ENCODE results near the gene UBC. TPM values are rescaled to one million over a fixed set of nuclear protein-coding genes. Genes with fewer than 3 reads are reported as not detected.
"Not testable (repeated sequence)": the region's sequence is repeated elsewhere in the genome, so short reads cannot be mapped to it uniquely, and the experiment has no call there.

UBC gene
- polyA plus RNA-seq, 5 donors: 630 to 973 (median 902) TPM

- peak; percentile 97 to 99 for DNase-seq
These were observed 2.8 kb upstream of the UBC start for GRCh38 chr12:124917135-124917840.

DNA sequence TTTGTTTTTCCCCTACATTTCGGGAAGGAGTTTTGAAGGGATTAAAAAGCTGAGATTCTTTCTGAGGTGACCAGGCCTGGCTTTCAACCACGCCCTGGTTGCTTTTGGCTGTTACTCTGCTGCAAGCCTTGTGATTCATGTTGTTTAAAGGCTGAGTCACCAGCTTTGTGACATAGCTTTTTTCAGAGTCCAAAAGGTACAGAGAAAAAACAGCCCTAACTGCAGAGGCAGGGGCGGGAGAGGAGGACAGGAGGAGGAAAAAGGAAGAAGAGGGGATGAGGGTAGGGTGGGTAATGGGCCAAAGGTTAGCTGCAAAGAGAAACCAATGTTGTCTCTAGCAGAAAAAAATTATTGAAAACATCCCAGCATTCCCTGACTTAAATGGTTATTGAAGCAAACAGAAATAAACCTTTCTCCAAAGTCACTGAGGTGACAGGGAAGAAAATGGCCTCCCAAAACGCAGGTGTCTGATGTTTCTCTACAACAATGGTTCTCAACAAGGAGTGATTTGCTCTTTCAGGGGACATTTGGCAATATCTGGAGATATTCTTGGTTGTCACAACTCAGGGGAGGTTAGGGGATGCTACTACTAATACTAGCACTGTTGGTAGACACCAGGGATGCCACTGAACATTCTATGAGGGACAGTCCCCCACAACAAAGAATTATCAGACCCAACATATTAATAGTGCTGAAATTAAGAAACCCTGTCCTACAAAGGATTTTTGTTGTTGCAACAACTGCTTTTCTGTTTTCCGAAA, 2.1 kb upstream of the UBC start:
- no peak for DNase-seq

GRCh38 chr12:124915239-124916236, 1.1 kb upstream of the UBC start:
- no peak for DNase-seq

- DNase-seq: peak; percentile 70 to 81
These were observed 717 bp downstream of the UBC start for GRCh38 chr12:124913474-124914391.

DNA sequence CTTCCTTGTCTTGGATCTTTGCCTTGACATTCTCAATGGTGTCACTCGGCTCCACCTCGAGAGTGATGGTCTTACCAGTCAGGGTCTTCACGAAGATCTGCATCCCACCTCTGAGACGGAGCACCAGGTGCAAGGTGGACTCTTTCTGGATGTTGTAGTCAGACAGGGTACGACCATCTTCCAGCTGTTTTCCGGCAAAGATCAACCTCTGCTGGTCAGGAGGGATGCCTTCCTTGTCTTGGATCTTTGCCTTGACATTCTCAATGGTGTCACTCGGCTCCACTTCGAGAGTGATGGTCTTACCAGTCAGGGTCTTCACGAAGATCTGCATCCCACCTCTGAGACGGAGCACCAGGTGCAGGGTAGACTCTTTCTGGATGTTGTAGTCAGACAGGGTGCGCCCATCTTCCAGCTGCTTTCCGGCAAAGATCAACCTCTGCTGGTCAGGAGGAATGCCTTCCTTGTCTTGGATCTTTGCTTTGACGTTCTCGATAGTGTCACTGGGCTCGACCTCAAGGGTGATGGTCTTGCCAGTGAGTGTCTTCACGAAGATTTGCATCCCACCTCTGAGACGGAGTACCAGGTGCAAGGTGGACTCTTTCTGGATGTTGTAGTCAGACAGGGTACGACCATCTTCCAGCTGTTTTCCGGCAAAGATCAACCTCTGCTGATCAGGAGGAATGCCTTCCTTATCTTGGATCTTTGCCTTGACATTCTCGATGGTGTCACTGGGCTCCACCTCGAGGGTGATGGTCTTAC, 1.7 kb downstream of the UBC start:
- not testable (repeated sequence) for DNase-seq

DNA sequence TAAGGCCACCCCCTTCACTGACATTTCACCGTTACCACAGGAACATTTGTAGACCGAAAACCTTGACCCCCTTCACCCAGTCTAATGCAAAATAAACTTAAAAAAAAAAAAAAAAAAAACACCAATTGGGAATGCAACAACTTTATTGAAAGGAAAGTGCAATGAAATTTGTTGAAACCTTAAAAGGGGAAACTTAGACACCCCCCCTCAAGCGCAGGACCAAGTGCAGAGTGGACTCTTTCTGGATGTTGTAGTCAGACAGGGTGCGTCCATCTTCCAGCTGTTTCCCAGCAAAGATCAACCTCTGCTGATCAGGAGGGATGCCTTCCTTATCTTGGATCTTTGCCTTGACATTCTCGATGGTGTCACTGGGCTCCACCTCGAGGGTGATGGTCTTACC, 2.9 kb downstream of the UBC start:
- not testable (repeated sequence) for DNase-seq

DNA sequence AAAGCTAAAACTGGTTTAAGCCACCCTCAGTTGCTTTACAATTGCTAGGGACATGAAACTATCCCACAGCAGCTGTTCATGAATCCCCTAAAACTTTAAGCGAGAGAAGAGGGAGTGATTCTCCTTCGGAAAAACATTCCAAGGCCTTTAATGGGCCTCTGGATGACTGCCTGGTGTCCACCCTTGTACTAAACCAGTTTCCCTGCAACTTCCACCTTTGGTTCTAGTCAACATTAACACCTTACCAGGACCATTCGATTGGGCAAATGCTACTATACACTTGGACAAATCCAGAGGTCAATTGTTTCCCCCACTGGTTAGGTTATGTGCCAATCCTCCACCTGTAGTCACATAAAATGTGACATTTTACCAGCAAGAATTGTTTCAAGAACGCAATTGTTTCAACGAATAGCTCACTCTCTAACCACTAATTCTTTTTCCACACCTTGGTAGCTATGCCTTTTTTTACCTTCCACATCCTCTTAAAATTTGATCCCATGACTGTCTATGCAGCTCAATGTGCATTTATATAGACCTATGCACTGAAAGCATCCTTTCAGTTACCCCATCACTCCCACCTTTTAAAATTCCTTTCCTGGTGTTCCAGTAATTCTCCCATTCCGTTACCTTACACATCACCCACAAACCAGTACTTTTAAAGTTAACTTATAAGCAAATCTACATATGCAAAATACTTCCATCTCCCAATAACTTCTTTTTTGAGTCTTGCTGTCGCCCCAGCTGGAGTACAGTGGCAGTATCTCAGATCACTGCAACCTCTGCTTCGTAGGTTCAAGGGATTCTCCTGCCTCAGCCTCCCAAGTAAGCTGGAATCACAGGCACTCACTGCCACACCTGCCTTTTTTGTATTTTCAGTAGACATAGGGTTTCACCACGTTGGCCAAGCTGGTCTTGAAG, 3.6 kb downstream of the UBC start:
- DNase-seq: no peak

DNA sequence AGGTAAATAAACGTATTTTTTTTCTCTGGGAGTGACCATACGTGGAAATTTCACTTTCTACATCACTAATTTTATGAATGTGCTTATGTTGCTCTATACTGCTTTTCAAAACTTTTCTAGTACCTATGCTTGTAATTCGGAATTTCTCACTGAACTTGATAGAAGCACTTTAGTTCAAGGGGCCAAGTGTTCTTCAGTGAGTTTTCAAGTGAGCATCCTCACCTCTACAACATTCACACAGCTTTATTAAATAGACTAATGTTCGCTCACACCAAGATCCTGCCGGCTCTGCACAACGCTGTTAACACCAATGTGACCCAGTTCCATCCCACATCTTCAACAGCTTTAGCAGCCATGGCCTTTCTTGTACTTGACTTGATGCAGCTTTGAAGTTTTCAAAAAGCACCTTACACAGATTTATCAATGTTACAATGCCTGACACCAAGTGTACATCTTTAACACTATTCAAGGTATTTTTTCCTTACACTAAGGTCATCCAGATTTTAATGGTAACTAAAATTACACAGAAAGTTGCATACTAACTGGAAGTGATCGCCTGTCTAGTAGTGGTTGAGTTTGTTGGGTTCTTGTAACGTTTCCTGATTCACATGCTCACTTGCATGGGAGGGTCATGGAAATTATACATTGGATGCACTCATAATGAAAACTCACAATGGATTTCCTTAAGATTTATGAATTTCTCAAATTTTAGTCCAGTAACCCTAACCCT, 4.5 kb downstream of the UBC start:
- no peak for DNase-seq

GRCh38 chr12:124906606-124907261, 7.7 kb downstream of the UBC start:
- peak; percentile 80 to 88 for DNase-seq

DNA sequence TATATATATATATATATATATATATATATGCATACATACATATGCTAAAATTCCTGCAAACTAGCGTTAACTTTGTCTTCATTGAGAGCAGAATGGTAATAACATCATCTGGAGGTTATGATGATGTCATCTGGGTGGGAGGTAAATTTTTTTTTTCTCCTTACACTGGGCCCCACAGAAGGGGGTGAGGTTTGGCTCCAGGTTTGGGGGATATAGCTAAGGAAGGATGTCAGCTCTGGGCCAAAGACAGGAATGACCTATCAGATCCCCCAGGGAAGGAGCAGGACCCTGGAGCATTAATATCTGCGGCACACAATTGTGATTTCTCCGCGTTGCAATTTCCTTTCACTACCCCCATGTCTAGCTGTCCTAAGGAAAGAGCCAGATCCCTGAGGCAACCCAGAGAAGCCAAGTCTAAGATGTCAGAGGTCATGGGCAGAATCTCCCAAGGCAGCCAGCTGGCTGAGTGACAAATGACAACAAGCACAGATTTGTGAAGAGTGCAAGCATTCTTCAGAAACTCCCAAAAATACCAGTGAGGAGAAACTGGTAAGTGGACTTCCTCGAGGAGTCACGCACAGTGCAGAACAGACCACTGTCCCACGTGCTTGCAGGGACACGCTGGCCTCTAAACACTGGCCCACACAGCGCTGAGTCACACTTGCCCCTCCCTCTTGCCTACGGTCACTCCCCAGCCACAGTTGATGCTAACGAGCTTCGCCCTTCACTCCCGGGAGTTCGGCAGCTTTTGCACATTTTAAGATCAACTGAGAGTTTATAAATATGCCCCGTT, 9.9 kb downstream of the UBC start:
- DNase-seq: no peak

GRCh38 chr12:124902916-124903315, 11.5 kb downstream of the UBC start:
- DNase-seq: no peak

- DNase-seq: no peak
These were observed 13.4 kb downstream of the UBC start for GRCh38 chr12:124901003-124901402.

GRCh38 chr12:124900345-124900795, 14.1 kb downstream of the UBC start:
- not testable (repeated sequence) for DNase-seq

DNA sequence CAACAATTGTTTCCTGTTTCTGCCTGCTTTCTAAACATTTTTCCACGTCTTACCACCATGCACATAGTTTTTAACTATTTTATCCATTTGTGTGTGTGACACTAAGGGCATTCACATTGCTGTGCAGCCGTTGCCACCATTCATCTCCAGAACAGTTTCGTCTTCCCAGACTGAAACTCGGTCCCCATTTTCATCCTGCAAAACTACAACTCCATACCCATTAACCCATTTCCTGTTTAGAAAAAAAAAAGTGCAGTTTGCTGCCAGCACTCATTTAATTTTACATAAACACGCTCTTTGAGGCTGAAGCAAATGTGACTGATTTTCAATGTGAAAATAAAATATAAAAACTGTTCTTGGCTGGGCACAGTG, 15.5 kb downstream of the UBC start:
- no peak for DNase-seq

DNA sequence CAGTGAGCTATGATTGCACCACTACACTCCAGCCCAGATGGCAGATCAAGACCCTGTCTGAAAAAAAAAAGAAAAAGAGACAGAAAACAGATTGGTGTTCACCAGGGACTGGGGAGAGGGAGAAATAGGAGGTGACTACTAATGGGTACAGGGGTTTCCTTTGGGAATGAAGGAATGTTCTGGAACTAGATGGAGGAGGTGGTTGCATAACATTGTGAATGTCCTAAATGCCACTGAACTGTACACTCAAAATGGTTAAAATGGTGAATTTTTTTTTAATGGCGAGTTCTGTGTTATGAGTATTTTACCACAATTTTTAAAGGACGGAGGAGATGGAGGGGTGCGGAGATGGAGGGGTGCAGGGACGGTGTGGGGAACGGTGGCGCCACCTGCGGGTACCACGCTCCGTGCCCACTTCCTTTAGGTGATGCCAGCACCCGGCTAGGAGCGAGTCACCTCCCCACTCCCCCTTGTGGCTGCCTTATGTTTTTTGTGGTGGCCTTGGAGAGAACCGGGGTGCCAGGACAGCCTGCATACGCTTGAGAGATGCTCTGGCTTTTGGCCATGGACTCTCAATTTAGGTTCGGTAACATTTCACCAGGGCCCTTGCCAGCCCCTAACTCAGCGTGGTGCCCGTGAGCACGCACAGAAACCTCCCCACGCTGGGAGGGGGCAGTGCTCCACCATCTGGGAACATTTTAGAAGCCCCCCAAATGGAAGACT, 16.1 kb downstream of the UBC start:
- no peak for DNase-seq

DNA sequence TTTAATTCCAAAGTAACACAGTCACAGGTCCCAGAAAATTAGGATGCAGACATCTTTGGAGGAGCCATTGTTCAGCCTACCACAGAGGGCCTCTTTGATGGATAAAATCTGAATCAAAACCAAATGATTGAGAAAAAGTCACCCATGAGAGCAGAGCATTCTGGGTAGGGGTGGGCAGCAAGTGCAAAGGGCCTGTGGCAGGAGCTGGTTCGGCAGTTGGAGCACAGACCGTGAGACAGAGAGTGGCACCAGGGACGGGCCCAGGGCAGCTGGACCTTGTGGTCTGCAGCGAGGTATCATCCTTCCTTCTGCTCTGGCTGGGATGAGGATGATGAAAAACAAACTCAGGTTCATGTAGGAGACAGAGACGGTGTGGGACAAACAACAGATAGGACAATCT, 18.0 kb downstream of the UBC start:
- no peak for DNase-seq
